T-helper 9 cell (primary cell): ENCODE measurements around the gene CBLC.
A peak's percentile ranks its signal among the peaks of the same experiment; 100 is the strongest.
"Not testable (repeated sequence)": the region's sequence is repeated elsewhere in the genome, so short reads cannot be mapped to it uniquely, and the experiment has no call there.

Experiments used
- DNase-seq: peaks from one replicate; pipeline ENCODE4 v3.0.0-alpha.2; 2020

CBLC gene

GRCh38 chr19:44822177-44822576, 44.5 kb downstream of the CBLC start:
- no peak for DNase-seq

DNA sequence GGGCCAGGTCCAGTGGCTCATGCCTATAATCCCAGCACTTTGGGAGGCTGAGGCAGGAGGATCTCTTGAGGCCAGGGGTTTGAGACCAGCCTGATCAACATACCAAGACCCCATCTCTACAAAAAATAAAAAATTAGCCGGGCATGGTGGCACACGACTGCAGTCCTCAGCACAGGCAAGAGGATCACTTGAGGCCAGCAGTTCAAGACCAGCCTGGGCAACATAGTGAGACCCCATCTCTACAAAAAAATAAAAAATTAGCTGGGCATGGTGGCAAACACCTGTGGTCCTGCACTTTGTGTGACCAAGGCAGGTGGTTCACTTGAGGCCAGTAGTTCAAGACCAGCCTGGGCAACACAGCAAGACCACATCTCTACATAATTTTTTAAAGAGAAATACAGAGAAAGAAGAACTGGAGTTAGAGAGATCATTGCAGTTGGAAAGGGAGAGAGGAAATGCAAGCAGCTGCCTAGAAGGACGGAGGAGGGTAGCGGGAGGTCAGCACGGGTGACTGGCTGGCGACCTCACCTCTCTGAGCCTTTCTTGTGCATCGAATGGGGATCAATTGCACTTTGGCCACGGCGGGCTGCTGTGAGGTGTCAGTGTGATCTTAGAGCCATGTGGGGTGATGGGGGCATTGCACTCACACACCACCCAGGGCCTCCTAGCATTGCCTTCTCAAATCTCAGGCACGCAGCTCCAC, 45.1 kb downstream of the CBLC start:
- no peak for DNase-seq

- DNase-seq, result no peak
Measured at GRCh38 chr19:44823373-44823698, 45.6 kb downstream of the CBLC start.

DNA sequence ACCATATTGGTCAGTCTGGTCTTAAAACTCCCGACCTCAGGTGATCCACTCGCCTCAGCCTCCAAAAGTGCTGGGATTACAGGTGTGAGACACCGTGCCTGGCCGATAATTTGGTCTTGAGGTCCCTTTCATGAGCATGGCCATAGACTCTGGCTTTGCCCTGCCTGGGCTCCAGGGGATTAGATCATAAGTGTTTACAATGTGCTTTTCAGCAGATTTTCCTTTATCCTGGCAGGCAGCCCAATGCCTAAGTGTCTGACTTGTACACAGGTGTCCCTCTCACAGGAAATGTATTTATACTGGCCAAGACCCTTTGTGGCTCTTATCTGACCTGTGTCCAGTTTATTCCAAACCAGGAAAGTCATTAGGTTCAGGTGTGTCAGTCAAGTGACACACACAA, 47.1 kb downstream of the CBLC start:
- no peak for DNase-seq

DNA sequence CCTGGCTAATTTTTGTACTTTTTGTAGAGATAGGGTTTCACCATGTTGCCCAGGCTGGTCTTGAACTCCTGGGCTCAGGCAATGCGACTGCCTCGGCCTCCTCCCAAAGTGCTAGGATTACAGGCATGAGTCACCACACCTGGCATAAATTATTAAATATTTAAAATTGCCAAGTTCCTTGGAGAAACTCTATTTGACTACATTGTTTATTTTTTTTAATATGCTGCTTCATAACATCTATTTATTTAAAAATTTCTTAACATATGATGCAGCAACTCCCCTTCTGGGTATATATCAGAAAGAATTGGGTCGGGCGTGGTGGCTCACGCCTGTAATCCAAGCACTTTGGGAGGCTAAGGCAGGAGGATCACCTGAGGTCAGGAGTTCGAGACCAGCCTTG, 55.2 kb downstream of the CBLC start:
- not testable (repeated sequence) for DNase-seq

DNA sequence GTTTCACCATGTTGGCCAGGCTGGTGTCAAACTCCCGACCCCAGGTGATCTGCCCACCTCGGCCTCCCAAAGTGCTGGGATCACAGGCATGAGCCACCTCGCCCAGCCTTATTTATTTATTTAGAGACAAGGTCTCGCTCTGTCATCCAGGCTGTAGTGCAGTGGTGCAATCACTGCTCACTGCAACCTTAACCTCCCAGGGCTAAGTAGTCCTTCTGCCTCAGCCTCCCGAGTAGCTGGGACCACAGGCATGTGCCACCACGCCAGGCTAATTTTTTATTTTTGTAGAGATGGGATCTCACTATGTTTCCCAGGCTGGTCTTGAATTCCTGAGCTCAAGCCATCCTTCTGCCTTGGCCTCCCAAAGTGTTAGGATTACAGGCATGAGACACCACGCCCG, 56.7 kb downstream of the CBLC start:
- not testable (repeated sequence) for DNase-seq

- DNase-seq, result no peak
Measured at GRCh38 chr19:44839276-44839675, 61.6 kb downstream of the CBLC start.

- no peak for DNase-seq
Measured at GRCh38 chr19:44840811-44841210, 63.1 kb downstream of the CBLC start.

GRCh38 chr19:44841231-44841630, 63.5 kb downstream of the CBLC start:
- DNase-seq, result no peak

DNA sequence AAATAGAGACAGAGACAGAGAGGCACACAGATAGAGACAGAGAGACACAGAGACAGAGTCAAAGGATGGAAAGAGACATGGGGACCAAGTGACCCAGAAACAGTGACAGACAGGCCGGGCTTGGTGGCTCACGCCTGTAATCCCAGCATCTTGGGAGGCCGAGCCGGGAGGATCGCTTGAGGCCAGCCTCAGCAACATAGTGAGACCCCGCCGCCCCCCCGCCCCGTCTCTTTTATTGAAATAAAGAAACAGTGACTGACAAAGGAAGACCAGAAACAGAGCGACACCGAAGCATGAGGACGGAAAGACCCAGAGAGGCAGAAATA, 67.6 kb downstream of the CBLC start:
- peak; percentile 6 for DNase-seq

DNA sequence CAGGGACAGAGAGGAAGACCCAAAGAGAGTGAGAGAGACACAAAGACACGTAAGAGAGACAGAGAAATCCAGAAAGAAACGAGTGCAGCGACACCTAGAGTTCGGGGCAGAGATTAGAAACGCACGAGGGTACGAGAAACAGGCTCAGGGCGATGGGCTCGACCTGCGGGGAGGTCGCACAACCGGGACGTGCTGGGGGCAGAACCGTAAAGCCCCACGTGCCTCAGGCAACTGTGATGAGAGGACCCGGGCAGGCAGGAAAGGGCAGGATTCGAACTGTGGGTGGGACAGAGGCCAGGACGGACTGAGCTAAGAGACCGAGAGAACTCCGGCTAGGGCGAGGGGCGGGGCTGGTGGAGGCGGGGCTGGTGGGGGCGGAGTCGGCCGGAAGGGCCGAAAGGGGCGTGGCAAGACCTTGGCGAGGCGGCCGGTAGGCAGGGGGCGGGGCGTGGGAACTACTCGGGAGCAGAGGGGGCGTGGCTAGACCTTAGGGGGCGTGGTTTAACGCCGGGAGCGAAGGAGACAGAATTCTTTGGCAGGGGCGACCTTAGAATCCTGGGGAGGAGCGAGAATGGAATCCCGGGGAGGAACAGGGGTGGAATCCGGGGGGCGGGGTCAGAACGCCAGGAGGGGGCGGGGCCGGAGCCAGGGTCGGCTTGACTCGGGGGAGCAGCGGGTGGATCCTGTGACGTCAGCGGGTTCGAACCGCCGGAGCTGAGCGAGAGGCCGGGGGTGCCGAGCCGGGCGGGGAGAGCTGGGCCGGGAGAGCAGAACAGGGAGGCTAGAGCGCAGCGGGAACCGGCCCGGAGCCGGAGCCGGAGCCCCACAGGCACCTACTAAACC, 68.1 kb downstream of the CBLC start, which contains the start of gene NECTIN2:
TSS of gene NECTIN2 (plus strand) at position 686 of the 843 bp plus-strand sequence. CDS start 229 bp downstream, outside the sequence.
- DNase-seq, result peak; percentile 74

- DNase-seq, result no peak
Measured at GRCh38 chr19:44846455-44847143, 68.9 kb downstream of the CBLC start.

DNA sequence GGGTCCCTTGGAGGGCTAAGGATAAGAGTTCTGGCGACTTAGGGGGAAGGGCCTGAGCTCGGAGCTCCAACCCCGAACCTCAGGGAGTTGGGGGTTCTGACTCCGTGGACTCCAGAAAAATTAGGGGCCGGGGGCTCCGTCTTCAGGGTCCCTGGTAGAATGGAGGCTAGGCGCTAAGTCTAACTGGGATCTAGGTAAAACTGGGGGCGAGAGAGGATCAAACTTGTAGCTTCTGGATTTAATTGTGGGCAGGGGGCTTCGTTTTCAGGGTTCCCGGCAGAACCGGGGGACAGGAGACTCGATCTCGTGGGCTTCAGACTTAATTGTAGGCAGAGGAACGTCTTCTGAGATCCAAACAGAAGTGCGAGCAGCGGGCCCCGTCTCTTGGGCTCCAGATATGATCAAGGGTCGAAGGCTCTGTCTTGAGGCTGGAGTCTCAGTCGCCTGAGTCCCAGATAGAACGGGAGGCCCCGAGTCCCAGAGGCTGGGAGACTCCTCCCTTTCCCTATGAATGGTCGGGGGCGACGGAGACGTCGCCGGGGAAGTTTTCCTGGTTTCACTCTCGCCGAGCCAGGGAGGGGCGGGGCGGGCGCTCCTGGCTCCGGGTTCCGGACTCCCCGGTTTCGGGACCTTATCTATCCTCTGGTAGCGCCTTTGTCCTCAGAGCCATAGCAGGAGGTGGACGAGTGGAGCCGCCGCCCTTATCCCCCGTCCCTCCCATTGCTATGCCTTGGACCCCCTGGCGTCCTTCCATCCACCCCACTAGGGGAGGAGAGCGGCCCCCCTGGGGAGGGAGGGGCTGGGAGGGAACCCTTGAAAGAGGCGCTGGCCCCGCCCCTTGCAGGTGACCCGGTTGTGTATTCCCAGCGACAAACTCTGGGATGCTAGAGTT, 69.7 kb downstream of the CBLC start:
- DNase-seq, result peak; percentile 13

GRCh38 chr19:44848036-44848811, 70.5 kb downstream of the CBLC start:
- no peak for DNase-seq

- DNase-seq, result no peak
Measured at GRCh38 chr19:44848812-44849447, 71.2 kb downstream of the CBLC start.
